Large intestine (tissue), 12 donors: Measurements from ENCODE around the gene NEK11. TPM values are rescaled to one million over a fixed set of nuclear protein-coding genes. Genes with fewer than 3 reads are reported as not detected.

ENCODE experiments used
- DNase-seq, 2 donors: peaks; one replicate each; pipeline versions ENCODE4 v3.0.0 to v3.0.0-alpha.2; 2013
- H3K27ac ChIP-seq: one replicate; pipeline ENCODE4 v1.5.1; 2013; ENCODE audit warnings: low read length
- H3K27me3 ChIP-seq: 2 replicates; pipeline ENCODE4 v1.6.1; 2013; ENCODE audit warnings: low read length; ENCODE audit not compliant: control insufficient read depth, insufficient read depth
- H3K36me3 ChIP-seq: 2 replicates; pipeline ENCODE4 v1.6.1; 2013; ENCODE audit warnings: low read length; ENCODE audit not compliant: control insufficient read depth, insufficient read depth
- H3K4me1 ChIP-seq: one replicate; pipeline ENCODE4 v1.6.1; 2013; ENCODE audit warnings: low read length; ENCODE audit not compliant: control insufficient read depth, insufficient read depth
- H3K4me3 ChIP-seq: one replicate; pipeline ENCODE4 v1.5.1; 2013; ENCODE audit warnings: low read length
- H3K9me3 ChIP-seq: one replicate; pipeline ENCODE4 v1.6.1; 2013; ENCODE audit warnings: mild to moderate bottlenecking, low read depth, low read length, moderate library complexity; ENCODE audit not compliant: control insufficient read depth
- WGBS: methylation state at CpG from one replicate; pipeline ENCODE4 v1.1.5; 2013; ENCODE audit warnings: low lambda C conversion rate; ENCODE audit not compliant: insufficient coverage; 5-methylcytosine and 5-hydroxymethylcytosine counted together
- long read RNA-seq, 11 donors: transcript quantifications; one replicate each; lab custom pipeline, GENCODE V29; 2026
- polyA plus RNA-seq: library from polyadenylated mRNA; unstranded; fragments of 120-200 nt; gene quantifications from one replicate; pipeline ENCODE4 v1.2.1, GENCODE V29; 2013

NEK11 gene, protein sequence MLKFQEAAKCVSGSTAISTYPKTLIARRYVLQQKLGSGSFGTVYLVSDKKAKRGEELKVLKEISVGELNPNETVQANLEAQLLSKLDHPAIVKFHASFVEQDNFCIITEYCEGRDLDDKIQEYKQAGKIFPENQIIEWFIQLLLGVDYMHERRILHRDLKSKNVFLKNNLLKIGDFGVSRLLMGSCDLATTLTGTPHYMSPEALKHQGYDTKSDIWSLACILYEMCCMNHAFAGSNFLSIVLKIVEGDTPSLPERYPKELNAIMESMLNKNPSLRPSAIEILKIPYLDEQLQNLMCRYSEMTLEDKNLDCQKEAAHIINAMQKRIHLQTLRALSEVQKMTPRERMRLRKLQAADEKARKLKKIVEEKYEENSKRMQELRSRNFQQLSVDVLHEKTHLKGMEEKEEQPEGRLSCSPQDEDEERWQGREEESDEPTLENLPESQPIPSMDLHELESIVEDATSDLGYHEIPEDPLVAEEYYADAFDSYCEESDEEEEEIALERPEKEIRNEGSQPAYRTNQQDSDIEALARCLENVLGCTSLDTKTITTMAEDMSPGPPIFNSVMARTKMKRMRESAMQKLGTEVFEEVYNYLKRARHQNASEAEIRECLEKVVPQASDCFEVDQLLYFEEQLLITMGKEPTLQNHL
- polyA plus RNA-seq: 10.5 TPM
- long read RNA-seq, donor 1: 0 reads
- long read RNA-seq, donor 2, partial matches to known transcripts: 7 of 8 reads
- long read RNA-seq, donor 2, other reads (novel, unspliced or antisense): 0 of 8 reads
- long read RNA-seq, donor 3: 0 reads
- long read RNA-seq, donor 4: 0 reads
- long read RNA-seq, donor 5: 0 reads
- long read RNA-seq, donor 6, partial matches to known transcripts: 5 of 5 reads
- long read RNA-seq, donor 6, other reads (novel, unspliced or antisense): 0 of 5 reads
- long read RNA-seq, donor 7: 0 reads
- long read RNA-seq, donor 8: 0 reads
- long read RNA-seq, donor 9: 0 reads
- long read RNA-seq, donor 10, partial matches to known transcripts: 0 of 1 reads
- long read RNA-seq, donor 10, other reads (novel, unspliced or antisense): 0 of 1 reads
- long read RNA-seq, donor 11: 0 reads

- Histone ChIP-seq H3K27me3 (no peaks in the 10 kb centered on the region), H3K4me3 (peak within 1 kb of the TSS; percentile 79), H3K36me3 (peaks cover 17% of the 10 kb centered on the region), H3K4me1 (peaks cover 13% of the 10 kb centered on the region), H3K27ac (peak within 1 kb of the TSS; percentile 96), H3K9me3 (no peaks in the 10 kb centered on the region)
- WGBS: 0% methylated on average over 3 of the region's 56 CpGs
- DNase-seq: peak; percentile 91 to 96
These were observed at the start of gene NEK11, which contains the start of gene ASTE1 for GRCh38 chr3:131026321-131027151. TSS of gene NEK11 (plus strand) at chr3:131026877. CDS start at chr3:131029709, 2,832 bp downstream. TSS of gene ASTE1 (minus strand) at chr3:131026825. CDS start at chr3:131025306, 1,519 bp downstream.

GRCh38 chr3:130979117-130979516 is 47.6 kb upstream of the NEK11 start:
- no peaks in the 10 kb centered on the region for H3K27me3 ChIP-seq
- no CpG with 5 or more reads among the region's 2 CpGs for WGBS
- no peak overlapping the region for H3K27ac ChIP-seq
- no peaks in the 10 kb centered on the region for H3K9me3 ChIP-seq
- no peaks in the 10 kb centered on the region for H3K4me1 ChIP-seq
- no peak overlapping the region for H3K4me3 ChIP-seq
- no peak for DNase-seq
- H3K36me3 ChIP-seq: peaks cover 20% of the 10 kb centered on the region

DNA sequence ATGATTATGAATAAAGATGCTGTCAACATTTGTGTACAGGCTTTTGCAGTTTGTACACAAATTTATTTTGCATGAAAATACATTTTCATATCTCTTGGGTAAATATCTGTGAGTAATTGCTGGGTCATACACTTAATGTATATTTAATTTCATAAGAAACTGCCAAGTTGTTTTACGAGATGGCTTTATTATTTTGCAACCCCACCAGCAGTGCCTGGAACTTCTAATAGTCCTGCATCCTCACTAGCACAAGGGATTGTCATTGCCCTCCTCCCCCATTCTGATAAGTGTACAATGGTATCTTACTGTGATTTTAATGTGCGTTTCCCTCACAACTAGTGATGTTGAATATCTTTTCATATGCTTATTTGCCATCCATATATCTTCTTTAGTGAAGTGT is 45.2 kb upstream of the NEK11 start:
- H3K4me3 ChIP-seq: no peak overlapping the region
- no CpG with 5 or more reads among the region's 2 CpGs for WGBS

DNA sequence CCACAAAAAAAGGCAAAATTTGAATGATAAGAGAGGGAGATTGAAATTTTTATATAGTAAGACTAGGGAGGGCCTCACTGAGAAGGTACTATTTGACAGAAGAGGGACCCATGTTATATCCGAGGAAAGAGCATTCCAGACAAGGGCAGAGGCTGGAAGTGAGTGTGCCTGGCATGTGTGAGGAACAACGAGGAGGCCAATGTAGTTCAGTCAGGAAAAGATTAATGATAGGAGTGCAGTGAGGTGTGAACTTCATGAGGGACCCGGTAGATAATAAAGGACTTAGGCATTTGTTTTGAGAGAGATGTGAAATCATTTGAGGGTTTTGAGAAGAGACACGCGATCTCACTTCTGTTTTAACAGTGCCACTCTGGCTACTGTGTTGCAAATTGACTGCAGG is 36.4 kb upstream of the NEK11 start:
- Histone ChIP-seq H3K36me3 (peaks cover 16% of the 10 kb centered on the region), H3K27me3 (no peaks in the 10 kb centered on the region), H3K4me1 (no peaks in the 10 kb centered on the region), H3K27ac (no peak overlapping the region), H3K4me3 (no peak overlapping the region), H3K9me3 (no peaks in the 10 kb centered on the region)
- no peak for DNase-seq
- WGBS: 75% methylated on average over 2 of the region's 5 CpGs

More for the DNA sequence above, 45.2 kb upstream of the NEK11 start:
- Histone ChIP-seq H3K27ac (no peak overlapping the region), H3K9me3 (no peaks in the 10 kb centered on the region), H3K36me3 (peaks cover 10% of the 10 kb centered on the region), H3K4me1 (no peaks in the 10 kb centered on the region), H3K27me3 (no peaks in the 10 kb centered on the region)
- DNase-seq: no peak

DNA sequence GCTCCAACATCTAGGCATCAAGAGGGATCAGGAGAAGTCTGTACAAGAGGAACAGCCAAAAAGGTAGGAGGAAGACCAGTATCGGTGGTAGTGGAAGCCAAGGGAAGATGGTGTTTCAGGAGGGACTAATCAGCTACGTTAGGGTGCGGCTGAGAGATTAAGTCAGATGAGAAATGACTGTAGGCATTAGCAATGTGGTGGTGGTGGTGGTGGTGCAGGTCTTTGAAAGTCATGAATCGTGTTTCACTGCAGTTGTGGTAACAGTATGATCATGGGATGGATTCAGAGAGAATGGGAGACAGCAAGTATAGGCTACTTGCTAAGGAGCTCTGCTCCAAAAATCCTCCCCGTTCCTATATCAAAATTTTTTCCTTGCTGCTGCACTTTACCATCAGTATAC is 35.6 kb upstream of the NEK11 start:
- H3K4me3 ChIP-seq: no peak overlapping the region
- H3K27ac ChIP-seq: no peak overlapping the region
- no peaks in the 10 kb centered on the region for H3K27me3 ChIP-seq
- no peaks in the 10 kb centered on the region for H3K9me3 ChIP-seq
- 94% methylated on average over 4 of the region's 5 CpGs for WGBS
- no peaks in the 10 kb centered on the region for H3K4me1 ChIP-seq
- peaks cover 16% of the 10 kb centered on the region for H3K36me3 ChIP-seq
- no peak for DNase-seq

- Histone ChIP-seq H3K4me3 (no peak overlapping the region), H3K27ac (no peak overlapping the region), H3K36me3 (peaks cover 20% of the 10 kb centered on the region), H3K27me3 (no peaks in the 10 kb centered on the region), H3K9me3 (no peaks in the 10 kb centered on the region), H3K4me1 (no peaks in the 10 kb centered on the region)
- 68% methylated on average over 3 of the region's 3 CpGs for WGBS
- DNase-seq: no peak
These were observed 34.3 kb upstream of the NEK11 start for GRCh38 chr3:130992344-130992743.

GRCh38 chr3:130997289-130997688 is 29.4 kb upstream of the NEK11 start:
- Histone ChIP-seq H3K27ac (no peak overlapping the region), H3K9me3 (no peaks in the 10 kb centered on the region), H3K4me3 (no peak overlapping the region), H3K4me1 (no peaks in the 10 kb centered on the region), H3K36me3 (peaks cover 16% of the 10 kb centered on the region), H3K27me3 (no peaks in the 10 kb centered on the region)
- WGBS: 87% methylated on average over 4 of the region's 7 CpGs
- no peak for DNase-seq

- Histone ChIP-seq H3K4me1 (no peaks in the 10 kb centered on the region), H3K4me3 (no peak overlapping the region), H3K36me3 (peaks cover 13% of the 10 kb centered on the region), H3K9me3 (no peaks in the 10 kb centered on the region), H3K27ac (no peak overlapping the region), H3K27me3 (no peaks in the 10 kb centered on the region)
- 100% methylated on average over 1 of the region's 1 CpG for WGBS
- no peak for DNase-seq
These were observed 25.6 kb upstream of the NEK11 start for GRCh38 chr3:131001071-131001470.

GRCh38 chr3:131004603-131005002 is 22.1 kb upstream of the NEK11 start:
- Histone ChIP-seq H3K4me3 (no peak overlapping the region), H3K27ac (no peak overlapping the region), H3K27me3 (no peaks in the 10 kb centered on the region), H3K36me3 (peaks cover 27% of the 10 kb centered on the region), H3K9me3 (no peaks in the 10 kb centered on the region), H3K4me1 (no peaks in the 10 kb centered on the region)
- no CpG with 5 or more reads among the region's 1 CpG for WGBS
- DNase-seq: no peak
